Amygdala (tissue), 56 donors: ENCODE results near the gene GALR3.
"Not testable (repeated sequence)": the region's sequence is repeated elsewhere in the genome, so short reads cannot be mapped to it uniquely, and the experiment has no call there.

Source experiments
- DNase-seq, 56 donors: peaks; one replicate each; lab custom pipeline; 2025; lab: John Stamatoyannopoulos, UW

The GALR3 gene

DNA sequence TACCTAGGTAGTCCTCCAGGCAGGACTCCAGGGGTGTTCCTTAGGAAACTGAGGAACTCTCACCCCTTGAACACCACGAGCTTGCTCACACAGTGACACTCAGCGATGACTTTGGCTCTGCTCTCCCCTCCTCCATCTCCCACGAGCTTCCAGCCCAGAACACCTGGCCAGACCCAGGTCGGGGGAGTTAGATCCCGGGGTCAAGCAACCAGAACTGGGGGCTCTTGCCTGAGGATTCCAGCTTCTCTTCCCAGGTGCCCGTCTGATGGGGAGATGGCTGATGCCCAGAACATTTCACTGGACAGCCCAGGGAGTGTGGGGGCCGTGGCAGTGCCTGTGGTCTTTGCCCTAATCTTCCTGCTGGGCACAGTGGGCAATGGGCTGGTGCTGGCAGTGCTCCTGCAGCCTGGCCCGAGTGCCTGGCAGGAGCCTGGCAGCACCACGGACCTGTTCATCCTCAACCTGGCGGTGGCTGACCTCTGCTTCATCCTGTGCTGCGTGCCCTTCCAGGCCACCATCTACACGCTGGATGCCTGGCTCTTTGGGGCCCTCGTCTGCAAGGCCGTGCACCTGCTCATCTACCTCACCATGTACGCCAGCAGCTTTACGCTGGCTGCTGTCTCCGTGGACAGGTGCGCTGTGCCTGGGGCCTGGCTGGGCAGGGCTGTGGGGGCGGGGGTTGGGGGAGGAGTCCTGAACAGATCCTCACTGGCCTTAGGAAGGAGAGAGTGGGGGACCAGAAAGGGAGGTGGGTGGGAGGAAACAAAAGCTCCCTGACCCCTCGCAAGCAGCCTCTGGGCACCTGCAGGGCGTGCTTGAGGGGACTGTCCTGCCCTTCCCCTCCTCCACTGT lies at the start of gene GALR3:
Gene GALR3, plus strand, starts transcription at position 249 of the 852 bp plus-strand sequence. Its CDS starts 25 bp downstream, at position 274.
- no peak for DNase-seq

GRCh38 chr22:37774728-37775127 lies 48.5 kb upstream of the GALR3 start:
- DNase-seq = no peak

- no peak for DNase-seq
These were observed 47.2 kb upstream of the GALR3 start for GRCh38 chr22:37775785-37776638.

DNA sequence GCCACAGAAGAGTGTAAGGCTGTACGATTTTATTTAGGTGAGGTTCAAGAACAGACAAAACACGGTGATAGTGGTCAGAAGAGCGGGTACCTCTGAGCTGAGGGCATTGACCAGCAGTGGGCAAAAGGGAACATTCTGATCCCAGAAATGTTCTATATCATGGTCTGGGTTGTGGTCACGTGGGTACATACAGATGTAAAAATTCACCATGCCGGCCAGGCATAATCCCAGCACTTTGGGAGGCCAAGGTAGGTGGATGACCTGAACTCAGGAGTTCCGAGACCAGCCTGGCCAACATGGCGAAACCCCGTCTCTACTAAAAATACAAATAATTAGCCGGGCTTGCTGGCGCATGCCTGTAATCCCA lies 46.6 kb upstream of the GALR3 start:
- no peak for DNase-seq

GRCh38 chr22:37777122-37777687 lies 46.0 kb upstream of the GALR3 start:
- DNase-seq = peak in 1 of 56 donors; percentile 7

DNA sequence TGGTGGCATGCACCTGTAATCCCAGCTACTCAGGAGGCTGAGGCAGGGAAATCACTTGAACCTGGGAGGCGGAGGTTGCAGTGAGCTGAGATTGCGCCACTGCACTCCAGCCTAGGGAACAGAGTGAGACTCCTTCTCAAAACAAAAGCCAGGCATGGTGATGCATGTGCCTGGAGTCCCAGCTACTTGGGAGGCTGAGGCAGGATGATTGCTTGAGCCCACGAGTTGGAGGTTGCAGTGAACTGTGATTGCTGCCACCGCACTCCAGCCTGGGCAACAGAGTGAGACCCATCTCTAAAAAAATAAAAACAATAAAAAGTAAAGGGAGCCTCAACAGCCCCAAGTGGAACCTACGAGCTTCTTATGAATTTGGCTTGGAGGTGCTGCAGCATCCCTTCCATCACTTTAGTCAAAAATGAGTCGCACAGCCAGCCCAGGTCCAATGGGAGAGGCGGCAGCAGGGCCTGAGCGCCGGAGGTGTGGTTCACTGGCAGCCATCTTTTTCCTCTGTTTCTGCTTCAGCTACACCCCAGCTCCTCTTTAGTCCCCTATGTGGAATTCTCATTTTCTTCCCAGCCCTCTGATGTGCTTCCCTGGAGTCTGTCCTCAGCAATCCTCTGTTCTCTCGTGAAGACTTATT lies 44.7 kb upstream of the GALR3 start:
- no peak for DNase-seq

- DNase-seq = no peak
These were observed 41.6 kb upstream of the GALR3 start for GRCh38 chr22:37781434-37782059.

GRCh38 chr22:37782340-37783168 lies 40.6 kb upstream of the GALR3 start:
- no peak for DNase-seq

GRCh38 chr22:37784829-37785495 lies 38.2 kb upstream of the GALR3 start:
- no peak for DNase-seq

- DNase-seq = no peak
These were observed 32.9 kb upstream of the GALR3 start for GRCh38 chr22:37790234-37790633.

DNA sequence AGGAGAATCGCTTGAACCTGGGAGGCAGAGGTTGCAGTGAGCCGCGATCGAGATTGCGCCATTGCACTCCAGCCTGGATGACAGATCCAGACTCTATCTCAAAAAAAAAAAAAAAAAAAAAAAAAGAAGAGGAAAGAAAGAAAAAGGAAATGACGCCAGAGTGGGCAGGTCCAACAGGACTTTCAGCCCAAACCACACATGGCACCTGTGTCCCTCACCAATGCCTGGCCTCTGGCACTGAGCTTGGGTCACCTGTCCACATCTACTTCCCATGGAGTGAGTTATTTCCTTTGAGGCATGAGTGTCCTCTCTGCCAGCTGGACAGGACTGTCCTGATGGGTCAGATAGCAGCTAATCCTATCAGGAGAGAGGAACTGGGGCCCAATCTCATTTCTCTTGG lies 30.7 kb upstream of the GALR3 start:
- DNase-seq = no peak

- no peak for DNase-seq
These were observed 28.8 kb upstream of the GALR3 start for GRCh38 chr22:37794376-37794775.

GRCh38 chr22:37796079-37796478 lies 27.1 kb upstream of the GALR3 start:
- DNase-seq = no peak

DNA sequence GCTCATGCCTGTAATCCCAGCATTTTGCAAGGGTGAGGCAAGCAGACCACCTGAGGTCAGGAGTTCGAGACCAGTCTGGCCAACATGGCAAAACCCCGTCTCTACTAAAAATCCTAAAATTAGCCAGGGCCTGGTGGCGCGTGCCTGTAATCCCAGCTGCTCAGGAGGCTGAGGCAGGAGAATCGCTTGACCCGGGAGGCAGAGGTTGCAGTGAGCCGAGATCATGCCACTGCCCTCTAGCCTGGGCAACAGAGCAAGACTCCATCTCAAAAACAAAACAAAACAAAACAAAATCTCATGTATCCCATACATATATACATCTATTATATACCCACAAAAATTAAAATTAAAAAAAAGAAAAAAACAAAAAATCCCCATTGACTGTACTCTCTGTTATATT lies 25.9 kb upstream of the GALR3 start:
- not testable (repeated sequence) for DNase-seq

GRCh38 chr22:37797874-37798500 lies 25.2 kb upstream of the GALR3 start:
- no peak for DNase-seq

- DNase-seq = not testable (repeated sequence)
These were observed 23.2 kb upstream of the GALR3 start for GRCh38 chr22:37799979-37800378.

DNA sequence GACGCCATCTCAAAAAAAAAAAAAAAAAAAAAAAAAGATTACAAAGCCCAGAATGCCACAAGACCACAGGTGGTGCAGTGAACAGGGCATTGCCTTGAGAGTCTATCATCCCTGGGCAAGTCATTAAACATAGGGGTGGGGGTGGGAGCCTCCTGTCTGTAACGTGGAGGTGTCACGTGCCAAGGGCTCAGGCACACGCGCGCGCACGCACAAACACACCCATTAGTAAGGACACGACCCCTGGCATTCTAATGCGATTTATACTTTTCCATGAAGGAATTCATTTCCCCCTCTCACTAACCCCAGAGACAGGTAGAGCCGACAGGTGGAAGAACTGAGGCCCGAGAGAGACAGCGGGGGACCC lies 21.3 kb upstream of the GALR3 start:
- DNase-seq = peak in 4 of 56 donors; percentile 8 to 42 (median 30)
